Trophoblast cell (in vitro differentiated cells and primary cell): ENCODE data around the gene LRRC25.
A peak's percentile ranks its signal among the peaks of the same experiment; 100 is the strongest.
"Not testable (repeated sequence)": the region's sequence is repeated elsewhere in the genome, so short reads cannot be mapped to it uniquely, and the experiment has no call there.

Experiments used
- DNase-seq, 2 donors: peaks; one replicate each; pipeline ENCODE4 v3.0.0-alpha.2; 2016
- H2AFZ ChIP-seq: 2 replicates; pipeline ENCODE4 v1.6.1; 2013; ENCODE audit warnings: low read length, moderate library complexity, mild to moderate bottlenecking; ENCODE audit not compliant: insufficient read depth, poor library complexity
- H2AK5ac ChIP-seq: 2 replicates; pipeline ENCODE4 v1.6.1; 2013; ENCODE audit warnings: mild to moderate bottlenecking, low read length
- H2BK120ac ChIP-seq: 2 replicates; pipeline ENCODE4 v1.6.1; 2013; ENCODE audit warnings: low read length, mild to moderate bottlenecking, moderate library complexity; ENCODE audit not compliant: insufficient read depth, poor library complexity
- H2BK12ac ChIP-seq: 2 replicates; pipeline ENCODE4 v1.6.1; 2013; ENCODE audit warnings: mild to moderate bottlenecking, low read length, moderate library complexity
- H2BK5ac ChIP-seq: 2 replicates; pipeline ENCODE4 v1.6.1; 2013; ENCODE audit warnings: low read length, low read depth, moderate library complexity, mild to moderate bottlenecking; ENCODE audit not compliant: poor library complexity
- H3K14ac ChIP-seq: 2 replicates; pipeline ENCODE4 v1.6.1; 2013; ENCODE audit warnings: mild to moderate bottlenecking, low read length
- H3K18ac ChIP-seq: 2 replicates; pipeline ENCODE4 v1.6.1; 2013; ENCODE audit warnings: mild to moderate bottlenecking, low read length
- H3K23ac ChIP-seq: 2 replicates; pipeline ENCODE4 v1.6.1; 2013; ENCODE audit warnings: low read length
- H3K27ac ChIP-seq: 2 replicates; pipeline ENCODE4 v1.5.1; 2013; ENCODE audit warnings: low read depth, mild to moderate bottlenecking, inconsistent platforms, low read length, moderate library complexity
- H3K27me3 ChIP-seq: 2 replicates; pipeline ENCODE4 v1.6.1; 2013; ENCODE audit warnings: inconsistent platforms, mild to moderate bottlenecking, low read length, moderate library complexity; ENCODE audit not compliant: insufficient read depth
- H3K36me3 ChIP-seq, 2 experiments: 1 replicate in 1 of 2; 2 replicates in 1 of 2; pipeline ENCODE4 v1.6.1; 2013; ENCODE audit warnings: low read length in 2 of 2, mild to moderate bottlenecking in 2 of 2, moderate library complexity in 1 of 2; ENCODE audit not compliant: insufficient read depth in 2 of 2, control insufficient read depth in 1 of 2
- H3K4ac ChIP-seq: 2 replicates; pipeline ENCODE4 v1.6.1; 2013; ENCODE audit warnings: low read depth, mild to moderate bottlenecking, low read length, moderate library complexity
- H3K4me1 ChIP-seq, 2 experiments: 1 replicate in 1 of 2; 2 replicates in 1 of 2; pipeline ENCODE4 v1.6.1; 2013; ENCODE audit warnings: low read length in 2 of 2, mild to moderate bottlenecking in 2 of 2, moderate library complexity in 1 of 2; ENCODE audit not compliant: insufficient read depth in 2 of 2, control insufficient read depth in 1 of 2
- H3K4me2 ChIP-seq: 2 replicates; pipeline ENCODE4 v1.6.1; 2013; ENCODE audit warnings: inconsistent platforms, mild to moderate bottlenecking, low read length, moderate library complexity
- H3K4me3 ChIP-seq: 2 replicates; pipeline ENCODE4 v1.5.1; 2013; ENCODE audit warnings: mild to moderate bottlenecking, low read depth, low read length, inconsistent platforms
- H3K79me1 ChIP-seq: one replicate; pipeline ENCODE4 v1.6.1; 2013; ENCODE audit warnings: low read length
- H3K79me2 ChIP-seq: 2 replicates; pipeline ENCODE4 v1.6.1; 2013; ENCODE audit warnings: low read length, mild to moderate bottlenecking; ENCODE audit not compliant: control insufficient read depth, insufficient read depth, poor library complexity
- H3K9ac ChIP-seq: 2 replicates; pipeline ENCODE4 v1.6.1; 2013; ENCODE audit warnings: mild to moderate bottlenecking, low read length
- H3K9me3 ChIP-seq: 2 replicates; pipeline ENCODE4 v1.6.1; 2013; ENCODE audit warnings: low read depth, mild to moderate bottlenecking, control low read depth, inconsistent platforms, low read length; ENCODE audit not compliant: insufficient read depth
- H4K12ac ChIP-seq: 2 replicates; pipeline ENCODE4 v1.6.1; 2013; ENCODE audit warnings: low read depth, mild to moderate bottlenecking, low read length, moderate library complexity
- H4K8ac ChIP-seq: 2 replicates; pipeline ENCODE4 v1.6.1; 2013; ENCODE audit warnings: low read depth, mild to moderate bottlenecking, low read length, moderate library complexity
- H4K91ac ChIP-seq: one replicate; pipeline ENCODE4 v1.6.1; 2013; ENCODE audit warnings: low read depth, mild to moderate bottlenecking, low read length, moderate library complexity
- WGBS: extraction: QIAGEN DNeasy Blood & Tissue Kit; methylation state at CpG from one replicate; pipeline ENCODE4 v1.1.7; 2013; ENCODE audit warnings: missing lambda C conversion rate; ENCODE audit not compliant: insufficient read length, insufficient coverage; ENCODE audit errors: extremely low coverage; 5-methylcytosine and 5-hydroxymethylcytosine counted together

Gene LRRC25

DNA sequence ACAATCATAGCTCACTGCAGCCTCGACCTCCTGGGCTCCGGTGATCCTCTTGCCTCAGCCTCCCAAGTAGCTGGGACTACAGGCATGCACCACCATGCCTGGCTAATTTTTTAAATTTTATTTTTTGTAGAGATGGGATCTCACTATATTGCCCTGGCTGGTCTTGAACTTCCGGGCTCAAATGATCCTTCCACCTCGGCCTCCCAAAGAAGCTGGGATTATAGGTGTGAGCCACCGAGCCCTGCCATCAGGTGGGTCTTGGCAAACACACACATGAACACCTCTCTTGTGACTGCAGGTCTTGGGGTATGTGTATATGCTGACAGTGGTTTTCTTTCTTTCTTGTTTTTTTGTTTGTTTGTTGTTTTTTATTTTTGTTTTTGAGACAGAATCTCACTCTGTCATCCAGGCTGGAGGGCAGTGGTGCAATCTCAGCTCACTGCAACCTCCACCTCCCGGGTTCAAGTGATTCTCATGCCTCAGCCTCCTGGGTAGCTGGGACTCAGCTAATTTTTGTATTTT, 48.5 kb downstream of the LRRC25 start:
- H3K9ac ChIP-seq, H3K27me3 ChIP-seq, H2AK5ac ChIP-seq, H3K4me3 ChIP-seq, DNase-seq, H3K23ac ChIP-seq, H3K9me3 ChIP-seq, H3K4me2 ChIP-seq, H3K36me3 ChIP-seq, H2BK5ac ChIP-seq, H3K79me2 ChIP-seq, H4K8ac ChIP-seq, H4K12ac ChIP-seq, H3K14ac ChIP-seq, H2BK120ac ChIP-seq, H2AFZ ChIP-seq, H3K18ac ChIP-seq, H3K27ac ChIP-seq, H3K79me1 ChIP-seq, H3K4me1 ChIP-seq, H3K4ac ChIP-seq, H2BK12ac ChIP-seq, H4K91ac ChIP-seq: not testable (repeated sequence)
- no CpG with 5 or more reads among the region's 6 CpGs for WGBS

DNA sequence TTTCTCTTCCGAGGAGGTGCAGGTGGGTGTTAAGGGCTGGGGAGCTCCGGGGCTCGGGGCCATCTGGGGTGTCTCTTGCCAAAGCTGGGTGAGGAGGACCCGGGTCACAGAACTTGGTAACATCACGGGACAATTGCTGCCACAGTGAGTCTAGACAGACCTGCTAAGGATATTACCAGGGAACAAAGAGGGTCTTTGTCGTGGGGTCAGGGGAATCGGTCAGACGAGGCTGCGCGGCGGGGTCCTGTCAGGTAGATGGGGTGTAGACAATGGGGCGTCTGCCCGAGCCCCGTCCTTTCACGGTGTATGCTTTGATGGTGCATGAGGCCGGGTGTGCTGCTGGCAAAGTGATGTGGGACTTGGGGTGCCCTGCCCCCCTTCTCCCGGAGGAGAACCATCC, 49.3 kb downstream of the LRRC25 start:
- no peak overlapping the region for H2AK5ac ChIP-seq
- no CpG with 5 or more reads among the region's 17 CpGs for WGBS

GRCh38 chr19:18346091-18346490, 51.3 kb downstream of the LRRC25 start:
- DNase-seq, result peak; percentile 77 to 91
- no peaks in the 10 kb centered on the region for H3K36me3 ChIP-seq
- H4K12ac ChIP-seq, result no peak overlapping the region
- no peak overlapping the region for H2BK120ac ChIP-seq
- no peak overlapping the region for H2BK12ac ChIP-seq
- H3K18ac ChIP-seq, result no peak overlapping the region
- H4K91ac ChIP-seq, result no peak overlapping the region
- H3K23ac ChIP-seq, result no peak overlapping the region
- no peak overlapping the region for H2AK5ac ChIP-seq
- no peak overlapping the region for H3K9ac ChIP-seq
- no peak overlapping the region for H3K4me2 ChIP-seq
- no peaks in the 10 kb centered on the region for H3K27me3 ChIP-seq
- no peaks in the 10 kb centered on the region for H3K9me3 ChIP-seq
- peaks cover 2 to 6% of the 10 kb centered on the region in 2 experiments for H3K4me1 ChIP-seq
- H4K8ac ChIP-seq, result no peak overlapping the region
- H3K79me1 ChIP-seq, result no peaks in the 10 kb centered on the region
- no peak overlapping the region for H3K14ac ChIP-seq
- no peaks in the 10 kb centered on the region for H3K79me2 ChIP-seq
- H3K4me3 ChIP-seq, result no peak overlapping the region
- H2BK5ac ChIP-seq, result no peak overlapping the region
- no CpG with 5 or more reads among the region's 8 CpGs for WGBS
- H2AFZ ChIP-seq, result no peak overlapping the region
- H3K27ac ChIP-seq, result no peak overlapping the region
- H3K4ac ChIP-seq, result no peak overlapping the region

More for the DNA sequence above, 49.3 kb downstream of the LRRC25 start:
- H4K91ac ChIP-seq, result no peak overlapping the region
- no peak overlapping the region for H3K27ac ChIP-seq
- H3K4me3 ChIP-seq, result no peak overlapping the region
- H2BK12ac ChIP-seq, result peak overlapping the region; percentile 13
- no peaks in the 10 kb centered on the region for H3K79me1 ChIP-seq
- H3K9me3 ChIP-seq, result no peaks in the 10 kb centered on the region
- H3K27me3 ChIP-seq, result no peaks in the 10 kb centered on the region
- no peak overlapping the region for H4K12ac ChIP-seq
- H3K18ac ChIP-seq, result no peak overlapping the region
- no peak overlapping the region for H4K8ac ChIP-seq
- no peak overlapping the region for H2BK5ac ChIP-seq
- no peak overlapping the region for H3K4me2 ChIP-seq
- H2BK120ac ChIP-seq, result no peak overlapping the region
- H3K4ac ChIP-seq, result no peak overlapping the region
- no peaks in the 10 kb centered on the region for H3K36me3 ChIP-seq
- H2AFZ ChIP-seq, result no peak overlapping the region
- no peak for DNase-seq
- H3K23ac ChIP-seq, result no peak overlapping the region
- peaks cover 0 to 1% of the 10 kb centered on the region in 2 experiments for H3K4me1 ChIP-seq
- H3K79me2 ChIP-seq, result no peaks in the 10 kb centered on the region
- H3K14ac ChIP-seq, result no peak overlapping the region
- no peak overlapping the region for H3K9ac ChIP-seq

- Histone ChIP-seq H3K27me3 (no peaks in the 10 kb centered on the region), H3K27ac (no peak overlapping the region), H3K79me1 (no peaks in the 10 kb centered on the region), H3K18ac (no peak overlapping the region), H2BK5ac (no peak overlapping the region), H3K9me3 (no peaks in the 10 kb centered on the region), H2AFZ (no peak overlapping the region), H4K12ac (no peak overlapping the region), H3K4me2 (no peak overlapping the region), H4K91ac (no peak overlapping the region), H3K4me1 (peaks cover 5 to 9% of the 10 kb centered on the region in 2 experiments), H3K23ac (no peak overlapping the region), H3K9ac (no peak overlapping the region), H2BK12ac (no peak overlapping the region), H3K4me3 (no peak overlapping the region), H2BK120ac (no peak overlapping the region), H3K79me2 (no peaks in the 10 kb centered on the region), H3K36me3 (no peaks in the 10 kb centered on the region), H3K4ac (no peak overlapping the region), H4K8ac (no peak overlapping the region), H2AK5ac (no peak overlapping the region), H3K14ac (no peak overlapping the region)
- no CpG with 5 or more reads among the region's 6 CpGs for WGBS
- no peak for DNase-seq
These were observed 52.1 kb downstream of the LRRC25 start for GRCh38 chr19:18345296-18345695.
